ENCODE results near the gene TRIM73.
"Not testable (repeated sequence)": the region's sequence is repeated elsewhere in the genome, so short reads cannot be mapped to it uniquely, and the experiment has no call there.

TRIM73 gene

GRCh38 chr7:75415829-75416373 is 20.5 kb downstream of the TRIM73 start:
- not testable (repeated sequence) for DNase-seq

DNA sequence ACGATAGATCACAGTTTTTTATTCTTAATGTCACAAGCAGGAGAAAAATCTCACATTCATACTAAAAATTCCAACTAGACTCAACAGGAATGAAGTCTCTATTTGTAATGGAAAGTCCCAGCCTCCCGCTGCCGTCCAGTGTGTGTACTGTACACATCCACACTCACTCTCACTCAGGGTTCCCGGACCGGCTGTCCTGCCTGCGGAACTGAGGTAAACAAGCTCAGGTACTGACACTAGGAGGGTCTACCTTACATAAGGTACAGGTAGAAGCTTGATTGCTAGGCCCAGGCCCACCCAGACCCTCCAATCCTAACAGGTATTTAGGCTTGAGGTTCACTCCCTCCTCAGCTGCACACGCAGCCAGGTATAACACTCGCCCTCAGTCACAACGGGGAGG is 21.4 kb downstream of the TRIM73 start:
- not testable (repeated sequence) for DNase-seq

DNA sequence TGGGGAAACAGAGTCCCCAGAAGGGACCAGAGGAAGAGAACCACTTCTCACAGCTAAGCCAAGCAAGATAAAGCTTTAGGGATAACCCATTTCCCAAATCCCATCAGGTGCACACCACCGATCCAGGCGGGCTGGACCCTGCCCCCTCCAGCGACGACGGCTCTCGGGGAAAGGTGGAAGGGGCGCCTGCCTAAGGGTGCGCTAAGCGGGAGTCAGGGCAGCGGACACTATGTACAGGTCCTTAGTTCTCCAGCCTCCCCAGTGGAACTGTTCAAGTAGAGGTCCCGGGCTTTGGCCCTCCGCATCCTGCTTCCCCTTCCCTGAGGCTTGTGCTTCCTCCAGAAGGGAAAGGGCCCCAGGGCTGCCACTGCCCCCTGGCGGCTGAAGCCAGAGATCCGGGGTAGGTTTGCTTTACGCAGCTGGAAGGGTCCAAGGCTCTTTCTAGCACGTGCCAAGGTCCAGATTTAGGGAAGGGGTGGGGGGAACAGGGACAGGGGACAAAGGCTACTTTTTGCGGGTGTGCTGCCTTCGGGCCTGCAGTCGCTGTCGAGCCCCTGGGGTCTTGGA is 22.9 kb downstream of the TRIM73 start:
- DNase-seq = not testable (repeated sequence)

DNA sequence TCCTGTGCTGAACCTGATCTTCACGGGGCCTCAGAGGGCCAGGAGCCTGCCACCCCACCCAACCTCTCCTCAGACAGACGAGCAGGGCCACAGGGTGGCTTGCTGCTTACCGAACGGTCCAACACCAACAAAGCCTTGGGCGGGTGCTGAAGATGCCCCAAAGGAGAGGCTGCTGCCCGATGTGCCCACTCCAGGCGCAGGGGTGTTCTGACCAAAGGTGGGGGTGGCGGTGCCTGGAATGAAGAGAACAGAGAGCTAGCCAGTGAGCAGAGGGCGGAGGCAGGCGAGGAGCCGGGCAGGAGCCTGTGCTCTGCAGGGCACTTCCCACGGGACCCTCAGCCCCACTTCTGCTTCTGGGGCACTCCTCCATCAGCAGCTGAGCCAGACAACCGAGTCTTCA is 23.8 kb downstream of the TRIM73 start:
- DNase-seq = not testable (repeated sequence)

GRCh38 chr7:75419693-75420092 is 24.3 kb downstream of the TRIM73 start:
- not testable (repeated sequence) for DNase-seq

DNA sequence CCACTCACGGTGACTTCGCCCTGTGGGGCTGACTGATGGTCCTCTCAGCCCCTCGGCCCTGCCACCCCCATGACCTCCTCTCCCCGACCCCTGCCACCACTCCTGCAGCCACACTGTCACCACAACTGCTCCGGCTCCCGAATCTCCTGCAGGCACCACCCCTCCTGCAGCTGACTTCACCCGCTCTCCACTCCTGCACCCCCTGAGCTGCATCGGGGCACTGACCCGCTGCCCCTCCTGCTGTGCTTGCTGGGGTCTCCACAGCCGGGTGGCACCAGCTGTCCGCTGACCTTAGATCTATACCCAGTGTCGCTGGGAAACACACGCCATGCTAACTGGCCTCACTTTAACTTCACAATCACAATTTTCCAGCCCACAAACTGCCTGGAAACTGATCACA is 24.7 kb downstream of the TRIM73 start:
- not testable (repeated sequence) for DNase-seq

- DNase-seq = not testable (repeated sequence)
Measured at GRCh38 chr7:75421798-75422710, 26.6 kb downstream of the TRIM73 start.

DNA sequence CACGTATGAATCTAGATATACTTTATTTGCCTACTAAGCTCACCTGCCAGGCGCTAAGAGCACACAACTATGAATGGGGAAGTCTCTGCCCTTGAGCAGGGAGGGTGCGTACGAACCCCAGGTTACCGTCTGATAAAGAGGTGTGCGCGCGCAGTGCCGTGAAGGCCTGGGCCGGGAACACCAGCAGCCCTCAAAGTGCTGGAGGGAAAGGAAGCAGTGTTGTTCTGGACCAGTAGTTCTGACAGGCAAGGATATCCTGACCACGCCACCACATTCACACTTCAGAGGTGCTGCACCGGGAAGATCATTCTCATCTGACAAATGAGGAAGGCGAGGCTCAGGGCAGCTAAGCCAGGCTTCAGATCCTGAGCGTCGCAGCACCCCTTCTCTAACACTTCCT is 28.1 kb downstream of the TRIM73 start:
- DNase-seq = not testable (repeated sequence)

DNA sequence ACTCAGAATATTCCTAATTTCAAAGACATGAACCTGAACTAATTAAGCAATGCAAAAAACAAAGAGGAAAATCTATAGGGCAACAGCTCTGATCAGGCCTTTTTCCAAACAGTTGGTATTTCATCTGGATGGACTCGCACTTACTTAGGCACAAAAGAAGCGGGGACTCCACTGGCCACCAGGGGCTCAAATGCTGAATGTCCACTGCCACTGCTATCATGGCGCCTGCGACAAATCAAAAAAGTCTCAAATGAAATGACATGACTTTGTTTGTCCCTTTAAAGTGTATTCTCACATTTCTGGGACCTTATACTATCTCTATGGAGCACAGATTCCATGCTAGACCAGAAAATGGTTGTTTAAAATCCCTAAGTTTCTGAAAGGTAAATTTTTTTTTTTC is 43.6 kb downstream of the TRIM73 start:
- DNase-seq = not testable (repeated sequence)

DNA sequence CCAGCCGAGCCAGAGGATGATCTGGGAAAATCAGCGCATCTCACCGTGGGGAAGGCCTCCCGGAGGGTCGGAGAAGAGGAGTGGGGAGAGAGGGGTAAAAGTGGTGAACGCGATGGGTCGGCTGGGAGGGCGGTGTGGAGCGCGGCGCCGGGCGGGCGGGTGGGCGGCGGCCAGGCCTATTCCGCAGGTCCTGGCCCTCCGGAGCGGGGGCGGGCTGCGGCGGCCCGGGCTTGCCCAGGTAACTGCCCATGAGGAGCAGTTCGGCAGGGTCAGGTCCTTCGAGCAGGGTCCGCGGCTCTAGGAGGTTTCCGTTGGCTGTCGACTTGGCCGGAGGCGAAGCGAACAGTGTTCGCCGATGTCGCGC is 46.7 kb downstream of the TRIM73 start:
- DNase-seq = not testable (repeated sequence)

DNA sequence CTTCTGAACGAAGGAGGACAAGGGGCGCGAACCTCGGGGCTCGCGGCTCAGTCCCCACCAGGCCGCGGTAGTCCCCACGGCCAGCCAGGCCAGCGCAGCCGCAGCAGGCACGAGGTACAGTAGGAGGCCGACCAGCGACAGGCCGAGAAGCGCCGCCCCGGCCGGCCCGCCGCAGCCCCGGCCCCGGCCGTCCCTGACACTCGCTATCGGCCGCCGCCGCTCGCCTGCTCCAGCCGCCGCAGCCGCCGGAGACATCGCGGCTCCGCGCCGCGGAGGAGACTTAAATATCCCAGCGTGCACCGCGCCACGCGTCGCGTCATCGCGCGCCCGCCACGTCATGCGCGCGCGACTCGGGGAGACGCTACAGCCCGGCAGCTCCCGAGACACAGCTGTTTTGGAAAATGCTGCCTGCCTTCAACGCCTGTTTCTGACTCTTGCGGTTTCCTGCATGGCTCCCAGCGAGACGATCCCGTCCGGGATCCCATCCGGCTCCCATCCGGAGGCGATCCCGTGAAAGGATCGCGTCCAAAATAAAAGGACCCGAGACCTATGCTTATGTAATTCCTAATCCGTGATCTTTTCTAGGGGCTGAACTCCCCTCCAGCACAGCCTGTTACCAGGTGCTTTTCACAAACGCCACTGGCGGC is 47.2 kb downstream of the TRIM73 start:
- peak; percentile 18 for DNase-seq

GRCh38 chr7:75449946-75450345 is 54.5 kb downstream of the TRIM73 start:
- DNase-seq = not testable (repeated sequence)

DNA sequence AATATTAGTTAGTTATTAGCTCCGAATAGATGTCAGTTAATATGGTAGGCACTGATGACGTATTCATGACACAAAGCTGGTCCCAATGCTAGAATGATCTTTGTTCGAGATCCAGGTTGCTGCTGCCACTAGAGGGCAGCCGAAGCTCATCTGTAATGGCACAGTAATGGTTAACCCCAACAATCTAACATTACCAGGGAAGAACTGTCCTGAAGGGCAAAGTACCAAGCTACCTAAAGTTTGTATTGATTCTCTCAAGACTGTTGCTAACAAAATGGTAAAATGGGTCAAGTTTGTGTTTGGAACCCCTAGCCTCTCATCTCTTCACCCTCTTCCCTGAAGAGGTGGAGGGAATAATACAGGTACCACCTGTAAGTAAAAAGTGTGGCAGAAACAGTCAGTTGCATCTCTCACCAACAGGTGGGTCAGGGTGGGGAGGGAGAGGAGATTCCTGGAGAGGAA is 57.1 kb downstream of the TRIM73 start:
- not testable (repeated sequence) for DNase-seq

Measured in activated CD4-positive, alpha-beta T cell treated with anti-CD3 and anti-CD28 coated beads for 48 hours (primary cell).